ENCODE measurements around the gene TSEN54.
"Not testable (repeated sequence)": the region's sequence is repeated elsewhere in the genome, so short reads cannot be mapped to it uniquely, and the experiment has no call there.

TSEN54 gene

GRCh38 chr17:75476271-75476671 lies 40.1 kb upstream of the TSEN54 start:
- Histone ChIP-seq H3K4me1 (ENCODE audit: control insufficient read depth, low read length) (peaks cover 10% of the 10 kb centered on the region), H3K36me3 (ENCODE audit: control insufficient read depth, low read length) (peaks cover 8% of the 10 kb centered on the region), H3K4me2 (ENCODE audit: low read length) (no peak overlapping the region), H3K9me2 (replicated peaks; ENCODE audit: control insufficient read depth, low read length) (no peaks in the 10 kb centered on the region), H4K20me1 (ENCODE audit: control insufficient read depth, insufficient read depth, low read depth, low read length) (no peaks in the 10 kb centered on the region), H3K27me3 (ENCODE audit: control insufficient read depth, low read length) (no peaks in the 10 kb centered on the region), H3K27ac (ENCODE audit: low read depth, low read length) (no peak overlapping the region), H3K4me3 (ENCODE audit: low read length) (no peak overlapping the region), H3K79me2 (ENCODE audit: control insufficient read depth, low read length) (no peaks in the 10 kb centered on the region), H3F3A (ENCODE audit: control insufficient read depth, insufficient read depth) (no peaks in the 10 kb centered on the region), H3K9me3 (ENCODE audit: control insufficient read depth, insufficient read depth, low read length) (no peaks in the 10 kb centered on the region)
- TF ChIP-seq EZH2phosphoT487 (IDR thresholded peaks at IDR 0.05; ENCODE audit: borderline replicate concordance, low read length) (no peak), CTCF (IDR thresholded peaks at IDR 0.05; ENCODE audit: low read depth, low read length, poor library complexity, severe bottlenecking) (no peak)

- no peaks in the 10 kb centered on the region for H3K9me2 ChIP-seq (replicated peaks; ENCODE audit: control insufficient read depth, low read length)
- H3K36me3 ChIP-seq (ENCODE audit: control insufficient read depth, low read length): peaks cover 8% of the 10 kb centered on the region
- no peaks in the 10 kb centered on the region for H3K79me2 ChIP-seq (ENCODE audit: control insufficient read depth, low read length)
- no peaks in the 10 kb centered on the region for H3K9me3 ChIP-seq (ENCODE audit: control insufficient read depth, insufficient read depth, low read length)
- H3K4me3 ChIP-seq (ENCODE audit: low read length): no peak overlapping the region
- H3K4me1 ChIP-seq (ENCODE audit: control insufficient read depth, low read length): peaks cover 7% of the 10 kb centered on the region
- H3K4me2 ChIP-seq (ENCODE audit: low read length): no peak overlapping the region
- TF ChIP-seq CTCF (IDR thresholded peaks at IDR 0.05; ENCODE audit: low read depth, low read length, poor library complexity, severe bottlenecking) (no peak), EZH2phosphoT487 (IDR thresholded peaks at IDR 0.05; ENCODE audit: borderline replicate concordance, low read length) (no peak)
- H3K27ac ChIP-seq (ENCODE audit: low read depth, low read length): no peak overlapping the region
- no peaks in the 10 kb centered on the region for H3F3A ChIP-seq (ENCODE audit: control insufficient read depth, insufficient read depth)
- H3K27me3 ChIP-seq (ENCODE audit: control insufficient read depth, low read length): no peaks in the 10 kb centered on the region
- H4K20me1 ChIP-seq (ENCODE audit: control insufficient read depth, insufficient read depth, low read depth, low read length): no peaks in the 10 kb centered on the region
Observed at GRCh38 chr17:75476752-75477489, 39.4 kb upstream of the TSEN54 start.

GRCh38 chr17:75477490-75477862 lies 38.9 kb upstream of the TSEN54 start:
- H3K4me3 ChIP-seq (ENCODE audit: low read length); H3K27ac ChIP-seq (ENCODE audit: low read depth, low read length); H4K20me1 ChIP-seq (ENCODE audit: control insufficient read depth, insufficient read depth, low read depth, low read length); H3K79me2 ChIP-seq (ENCODE audit: control insufficient read depth, low read length); H3K36me3 ChIP-seq (ENCODE audit: control insufficient read depth, low read length); H3K4me2 ChIP-seq (ENCODE audit: low read length); H3K27me3 ChIP-seq (ENCODE audit: control insufficient read depth, low read length); H3K4me1 ChIP-seq (ENCODE audit: control insufficient read depth, low read length); H3K9me2 ChIP-seq (replicated peaks; ENCODE audit: control insufficient read depth, low read length); H3K9me3 ChIP-seq (ENCODE audit: control insufficient read depth, insufficient read depth, low read length); H3F3A ChIP-seq (ENCODE audit: control insufficient read depth, insufficient read depth): not testable (repeated sequence)

GRCh38 chr17:75478508-75478907 lies 37.8 kb upstream of the TSEN54 start:
- Histone ChIP-seq H3K4me3 (ENCODE audit: low read length) (no peak overlapping the region), H3K27me3 (ENCODE audit: control insufficient read depth, low read length) (no peaks in the 10 kb centered on the region), H3F3A (ENCODE audit: control insufficient read depth, insufficient read depth) (no peaks in the 10 kb centered on the region), H4K20me1 (ENCODE audit: control insufficient read depth, insufficient read depth, low read depth, low read length) (no peaks in the 10 kb centered on the region), H3K36me3 (ENCODE audit: control insufficient read depth, low read length) (no peaks in the 10 kb centered on the region), H3K9me3 (ENCODE audit: control insufficient read depth, insufficient read depth, low read length) (no peaks in the 10 kb centered on the region), H3K4me1 (ENCODE audit: control insufficient read depth, low read length) (no peaks in the 10 kb centered on the region), H3K4me2 (ENCODE audit: low read length) (no peak overlapping the region), H3K27ac (ENCODE audit: low read depth, low read length) (no peak overlapping the region), H3K9me2 (replicated peaks; ENCODE audit: control insufficient read depth, low read length) (no peaks in the 10 kb centered on the region), H3K79me2 (ENCODE audit: control insufficient read depth, low read length) (no peaks in the 10 kb centered on the region)
- TF ChIP-seq CTCF (IDR thresholded peaks at IDR 0.05; ENCODE audit: low read depth, low read length, poor library complexity, severe bottlenecking) (no peak), EZH2phosphoT487 (IDR thresholded peaks at IDR 0.05; ENCODE audit: borderline replicate concordance, low read length) (no peak)
